Measurements from ENCODE around the gene PTPRN.

DNA sequence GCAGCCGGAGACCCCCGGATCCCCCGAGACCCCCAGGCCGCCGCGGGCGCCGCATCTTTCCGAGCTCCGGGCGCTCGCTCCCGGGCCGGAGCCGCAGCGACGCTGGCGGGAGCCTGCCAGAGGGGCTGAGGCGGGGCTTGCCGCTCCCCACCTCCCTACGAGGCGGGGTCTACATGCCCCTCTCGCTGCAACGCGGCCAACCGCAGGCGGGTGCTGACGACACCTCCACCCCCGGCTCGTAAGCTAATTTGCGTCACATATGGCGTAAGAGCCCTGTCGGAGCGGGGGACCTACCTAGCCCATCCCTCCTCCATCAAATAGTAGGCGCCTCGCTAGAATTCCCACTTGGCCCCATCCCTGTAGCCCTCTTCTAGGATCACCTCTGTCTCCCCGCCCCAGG is at the start of gene PTPRN:
- TF ChIP-seq, protein P1, sequence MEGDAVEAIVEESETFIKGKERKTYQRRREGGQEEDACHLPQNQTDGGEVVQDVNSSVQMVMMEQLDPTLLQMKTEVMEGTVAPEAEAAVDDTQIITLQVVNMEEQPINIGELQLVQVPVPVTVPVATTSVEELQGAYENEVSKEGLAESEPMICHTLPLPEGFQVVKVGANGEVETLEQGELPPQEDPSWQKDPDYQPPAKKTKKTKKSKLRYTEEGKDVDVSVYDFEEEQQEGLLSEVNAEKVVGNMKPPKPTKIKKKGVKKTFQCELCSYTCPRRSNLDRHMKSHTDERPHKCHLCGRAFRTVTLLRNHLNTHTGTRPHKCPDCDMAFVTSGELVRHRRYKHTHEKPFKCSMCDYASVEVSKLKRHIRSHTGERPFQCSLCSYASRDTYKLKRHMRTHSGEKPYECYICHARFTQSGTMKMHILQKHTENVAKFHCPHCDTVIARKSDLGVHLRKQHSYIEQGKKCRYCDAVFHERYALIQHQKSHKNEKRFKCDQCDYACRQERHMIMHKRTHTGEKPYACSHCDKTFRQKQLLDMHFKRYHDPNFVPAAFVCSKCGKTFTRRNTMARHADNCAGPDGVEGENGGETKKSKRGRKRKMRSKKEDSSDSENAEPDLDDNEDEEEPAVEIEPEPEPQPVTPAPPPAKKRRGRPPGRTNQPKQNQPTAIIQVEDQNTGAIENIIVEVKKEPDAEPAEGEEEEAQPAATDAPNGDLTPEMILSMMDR (IDR thresholded peaks at IDR 0.05; ENCODE audit: control extremely low read depth in 1 of 3, insufficient read depth in 1 of 3, low read depth in 1 of 3, low read length in 3 of 3): no peak
- TF ChIP-seq, protein P2, sequence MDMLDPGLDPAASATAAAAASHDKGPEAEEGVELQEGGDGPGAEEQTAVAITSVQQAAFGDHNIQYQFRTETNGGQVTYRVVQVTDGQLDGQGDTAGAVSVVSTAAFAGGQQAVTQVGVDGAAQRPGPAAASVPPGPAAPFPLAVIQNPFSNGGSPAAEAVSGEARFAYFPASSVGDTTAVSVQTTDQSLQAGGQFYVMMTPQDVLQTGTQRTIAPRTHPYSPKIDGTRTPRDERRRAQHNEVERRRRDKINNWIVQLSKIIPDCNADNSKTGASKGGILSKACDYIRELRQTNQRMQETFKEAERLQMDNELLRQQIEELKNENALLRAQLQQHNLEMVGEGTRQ (IDR thresholded peaks at IDR 0.05; ENCODE audit: low read length): no peak
- TF ChIP-seq EZH2 (IDR thresholded peaks at IDR 0.05; ENCODE audit: low read depth, low read length, severe bottlenecking) (no peak), EP300 (IDR thresholded peaks at IDR 0.05; ENCODE audit: borderline replicate concordance in 1 of 2, low read depth in 2 of 2, low read length in 2 of 2) (no peak), RAD21 (IDR thresholded peaks at IDR 0.05 in 1 of 2, conservative IDR thresholded peaks at IDR 0.05 in 1 of 2; ENCODE audit: low read depth in 2 of 2, low read length in 2 of 2) (no peak), POLR2A (IDR thresholded peaks at IDR 0.05; ENCODE audit: control extremely low read depth in 1 of 2, low read depth in 2 of 2, low read length in 2 of 2) (no peak), KDM1A (IDR thresholded peaks at IDR 0.05; ENCODE audit: borderline replicate concordance, low read length) (no peak), CREB1 (IDR thresholded peaks at IDR 0.05) (peak; percentile 96), GABPA (IDR thresholded peaks at IDR 0.05; ENCODE audit: borderline replicate concordance, insufficient read depth, low read length) (no peak)
- TF ChIP-seq, protein P3, sequence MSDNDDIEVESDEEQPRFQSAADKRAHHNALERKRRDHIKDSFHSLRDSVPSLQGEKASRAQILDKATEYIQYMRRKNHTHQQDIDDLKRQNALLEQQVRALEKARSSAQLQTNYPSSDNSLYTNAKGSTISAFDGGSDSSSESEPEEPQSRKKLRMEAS (IDR thresholded peaks at IDR 0.05): no peak
